ENCODE measurements around the gene B3GNT3. TPM values are rescaled to one million over a fixed set of nuclear protein-coding genes. Genes with fewer than 3 reads are reported as not detected.
A peak's percentile ranks its signal among the peaks of the same experiment; 100 is the strongest.

B3GNT3 gene
- 11.5 and 13.6 TPM in 2 replicates for total RNA-seq

- DNase-seq (ENCODE audit: low read depth) = no peak
- TF ChIP-seq, protein P1, sequence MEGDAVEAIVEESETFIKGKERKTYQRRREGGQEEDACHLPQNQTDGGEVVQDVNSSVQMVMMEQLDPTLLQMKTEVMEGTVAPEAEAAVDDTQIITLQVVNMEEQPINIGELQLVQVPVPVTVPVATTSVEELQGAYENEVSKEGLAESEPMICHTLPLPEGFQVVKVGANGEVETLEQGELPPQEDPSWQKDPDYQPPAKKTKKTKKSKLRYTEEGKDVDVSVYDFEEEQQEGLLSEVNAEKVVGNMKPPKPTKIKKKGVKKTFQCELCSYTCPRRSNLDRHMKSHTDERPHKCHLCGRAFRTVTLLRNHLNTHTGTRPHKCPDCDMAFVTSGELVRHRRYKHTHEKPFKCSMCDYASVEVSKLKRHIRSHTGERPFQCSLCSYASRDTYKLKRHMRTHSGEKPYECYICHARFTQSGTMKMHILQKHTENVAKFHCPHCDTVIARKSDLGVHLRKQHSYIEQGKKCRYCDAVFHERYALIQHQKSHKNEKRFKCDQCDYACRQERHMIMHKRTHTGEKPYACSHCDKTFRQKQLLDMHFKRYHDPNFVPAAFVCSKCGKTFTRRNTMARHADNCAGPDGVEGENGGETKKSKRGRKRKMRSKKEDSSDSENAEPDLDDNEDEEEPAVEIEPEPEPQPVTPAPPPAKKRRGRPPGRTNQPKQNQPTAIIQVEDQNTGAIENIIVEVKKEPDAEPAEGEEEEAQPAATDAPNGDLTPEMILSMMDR (IDR thresholded peaks at IDR 0.05; ENCODE audit: insufficient read depth, low read length, poor library complexity, severe bottlenecking) = no peak
- Histone ChIP-seq H3K27me3 (ENCODE audit: control insufficient read depth, insufficient read depth, low read length) (peaks cover 15% of the 10 kb centered on the region), H3K4me3 (ENCODE audit: low read depth, low read length) (peak within 1 kb of the TSS; percentile 30), H3K36me3 (ENCODE audit: control insufficient read depth, insufficient read depth, low read length) (no peaks in the 10 kb centered on the region)
These were observed at the start of gene B3GNT3 for GRCh38 chr19:17794731-17795494. Gene B3GNT3 (plus strand): TSS chr19:17795138. CDS start chr19:17807808, 12,670 bp downstream.

- TF ChIP-seq, protein P1 (IDR thresholded peaks at IDR 0.05; ENCODE audit: insufficient read depth, low read length, poor library complexity, severe bottlenecking) = no peak
- Histone ChIP-seq H3K27me3 (ENCODE audit: control insufficient read depth, insufficient read depth, low read length) (peaks cover 13% of the 10 kb centered on the region), H3K36me3 (ENCODE audit: control insufficient read depth, insufficient read depth, low read length) (no peaks in the 10 kb centered on the region), H3K4me3 (ENCODE audit: low read depth, low read length) (peak overlapping the region; percentile 47)
- peak; percentile 75 for DNase-seq (ENCODE audit: low read depth)
These were observed 47.5 kb upstream of the B3GNT3 start for GRCh38 chr19:17747205-17748098.

GRCh38 chr19:17748884-17749638 lies 45.9 kb upstream of the B3GNT3 start:
- H3K4me3 ChIP-seq (ENCODE audit: low read depth, low read length) = no peak overlapping the region
- TF ChIP-seq, protein P1 (IDR thresholded peaks at IDR 0.05; ENCODE audit: insufficient read depth, low read length, poor library complexity, severe bottlenecking) = no peak
- no peaks in the 10 kb centered on the region for H3K36me3 ChIP-seq (ENCODE audit: control insufficient read depth, insufficient read depth, low read length)
- H3K27me3 ChIP-seq (ENCODE audit: control insufficient read depth, insufficient read depth, low read length) = peaks cover 15% of the 10 kb centered on the region
- DNase-seq (ENCODE audit: low read depth) = no peak

DNA sequence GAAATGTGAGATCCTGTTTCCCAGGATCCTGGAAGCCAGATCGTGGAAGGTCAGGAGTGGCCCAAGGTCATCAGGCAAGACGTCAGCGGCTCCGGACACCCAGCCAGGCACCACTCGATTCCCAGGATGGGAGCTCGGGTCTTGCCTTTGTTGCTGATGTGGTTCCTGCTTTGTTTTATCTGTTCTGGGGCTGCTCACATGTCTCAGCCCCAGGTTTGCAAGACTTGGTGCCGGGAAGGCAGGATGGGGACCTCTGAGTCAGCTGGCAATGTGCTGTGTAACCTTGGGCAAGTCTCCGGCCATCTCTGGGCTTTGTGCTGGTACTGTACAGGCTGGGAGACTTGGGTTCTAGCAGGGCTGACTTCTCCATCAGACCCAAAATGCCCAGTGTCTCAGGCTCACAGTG lies 45.0 kb upstream of the B3GNT3 start:
- Histone ChIP-seq H3K27me3 (ENCODE audit: control insufficient read depth, insufficient read depth, low read length) (peaks cover 19% of the 10 kb centered on the region), H3K4me3 (ENCODE audit: low read depth, low read length) (no peak overlapping the region), H3K36me3 (ENCODE audit: control insufficient read depth, insufficient read depth, low read length) (no peaks in the 10 kb centered on the region)
- no peak for DNase-seq (ENCODE audit: low read depth)
- TF ChIP-seq, protein P1 (IDR thresholded peaks at IDR 0.05; ENCODE audit: insufficient read depth, low read length, poor library complexity, severe bottlenecking) = no peak

GRCh38 chr19:17751103-17751911 lies 43.6 kb upstream of the B3GNT3 start, which contains the start of gene FCHO1:
Gene FCHO1 (plus strand): TSS chr19:17751477. CDS start chr19:17755165, 3,688 bp downstream.
- DNase-seq (ENCODE audit: low read depth) = no peak
- TF ChIP-seq, protein P1 (IDR thresholded peaks at IDR 0.05; ENCODE audit: insufficient read depth, low read length, poor library complexity, severe bottlenecking) = no peak
- Histone ChIP-seq H3K4me3 (ENCODE audit: low read depth, low read length) (no peak within 1 kb of the TSS), H3K36me3 (ENCODE audit: control insufficient read depth, insufficient read depth, low read length) (no peaks in the 10 kb centered on the region), H3K27me3 (ENCODE audit: control insufficient read depth, insufficient read depth, low read length) (peaks cover 19% of the 10 kb centered on the region)
